GM20431 (cell line): ENCODE results near the gene MLLT3.

Experiments used
- in situ Hi-C: fragments of 300-500 bp; cut with MseI, MboI; formaldehyde crosslinking; loops from one replicate; pipeline ENCODE4 v1.15.0; 2020; ENCODE audit warnings: low sequenced_read_pairs; ENCODE audit not compliant: unreplicated experiment

MLLT3 gene

GRCh38 chr9:20566401-20566800 is 55.9 kb downstream of the MLLT3 start:
- in situ Hi-C loops: no loop called here

GRCh38 chr9:20564650-20565049 is 57.6 kb downstream of the MLLT3 start:
- in situ Hi-C loops: no loop called here

- in situ Hi-C loops: no loop called here
Measured at GRCh38 chr9:20563917-20564316, 58.4 kb downstream of the MLLT3 start.

GRCh38 chr9:20562051-20562450 is 60.2 kb downstream of the MLLT3 start:
- in situ Hi-C loops: no loop called here

GRCh38 chr9:20561531-20561930 is 60.8 kb downstream of the MLLT3 start:
- in situ Hi-C loops: no loop called here

- in situ Hi-C loops: no loop called here
Measured at GRCh38 chr9:20559231-20559890, 62.9 kb downstream of the MLLT3 start.

- in situ Hi-C loops: no loop called here
Measured at GRCh38 chr9:20558566-20559016, 63.7 kb downstream of the MLLT3 start.

- in situ Hi-C loops: no loop called here
Measured at GRCh38 chr9:20557890-20558565, 64.3 kb downstream of the MLLT3 start.

- in situ Hi-C loops: no loop called here
Measured at GRCh38 chr9:20557285-20557684, 65.0 kb downstream of the MLLT3 start.

- in situ Hi-C loops: no loop called here
Measured at GRCh38 chr9:20553558-20554149, 68.6 kb downstream of the MLLT3 start.

GRCh38 chr9:20552874-20553557 is 69.3 kb downstream of the MLLT3 start:
- in situ Hi-C loops: no loop called here

GRCh38 chr9:20551835-20552234 is 70.5 kb downstream of the MLLT3 start:
- in situ Hi-C loops: no loop called here

- in situ Hi-C loops: no loop called here
Measured at GRCh38 chr9:20551236-20551635, 71.1 kb downstream of the MLLT3 start.

- in situ Hi-C loops: no loop called here
Measured at GRCh38 chr9:20550326-20550725, 72.0 kb downstream of the MLLT3 start.

- in situ Hi-C loops: no loop called here
Measured at GRCh38 chr9:20549053-20549452, 73.2 kb downstream of the MLLT3 start.

- in situ Hi-C loops: no loop called here
Measured at GRCh38 chr9:20545023-20545622, 77.2 kb downstream of the MLLT3 start.

GRCh38 chr9:20540169-20540863 is 82.0 kb downstream of the MLLT3 start:
- in situ Hi-C loops: no loop called here

- in situ Hi-C loops: no loop called here
Measured at GRCh38 chr9:20538956-20539355, 83.3 kb downstream of the MLLT3 start.

GRCh38 chr9:20538092-20538491 is 84.2 kb downstream of the MLLT3 start:
- in situ Hi-C loops: no loop called here

- in situ Hi-C loops: no loop called here
Measured at GRCh38 chr9:20537294-20537693, 85.0 kb downstream of the MLLT3 start.
